GM23248 (cell line): Measurements from ENCODE around the gene UGT2B7. TPM values are rescaled to one million over a fixed set of nuclear protein-coding genes. Genes with fewer than 3 reads are reported as not detected.
"Not testable (repeated sequence)": the region's sequence is repeated elsewhere in the genome, so short reads cannot be mapped to it uniquely, and the experiment has no call there.

Source experiments
- DNase-seq: peaks from one replicate; pipeline ENCODE4 v3.0.0-alpha.2; 2015
- H2AFZ ChIP-seq: fragments of 200-600 bp; sonication (generic); 2 replicates; pipeline ENCODE4 v1.6.1; 2016; ENCODE audit warnings: antibody characterized with exemption
- H3F3A ChIP-seq: fragments of 200-600 bp; sonication (generic); 2 replicates; pipeline ENCODE4 v1.6.1; 2016; ENCODE audit warnings: mild to moderate bottlenecking, antibody characterized with exemption, mixed run types; ENCODE audit not compliant: insufficient read depth
- H3K27ac ChIP-seq: fragments of 200-600 bp; sonication (generic); 2 replicates; pipeline ENCODE4 v1.5.1; 2016; ENCODE audit warnings: mild to moderate bottlenecking
- H3K27me3 ChIP-seq: fragments of 200-600 bp; sonication (generic); replicated peaks from 2 replicates; pipeline ENCODE4 v1.6.1; 2016; ENCODE audit warnings: mild to moderate bottlenecking; ENCODE audit not compliant: insufficient read depth
- H3K36me3 ChIP-seq: fragments of 200-600 bp; sonication (generic); 2 replicates; pipeline ENCODE4 v1.6.1; 2016; ENCODE audit warnings: low read depth, mild to moderate bottlenecking
- H3K4me1 ChIP-seq: fragments of 200-600 bp; sonication (generic); 2 replicates; pipeline ENCODE4 v1.6.1; 2016; ENCODE audit warnings: mild to moderate bottlenecking; ENCODE audit not compliant: insufficient read depth
- H3K4me2 ChIP-seq: fragments of 200-600 bp; sonication (generic); one replicate; pipeline ENCODE4 v1.6.1; 2016; ENCODE audit warnings: mild to moderate bottlenecking; ENCODE audit not compliant: unreplicated experiment
- H3K4me3 ChIP-seq: fragments of 200-600 bp; sonication (generic); 2 replicates; pipeline ENCODE4 v1.5.1; 2016; ENCODE audit warnings: mild to moderate bottlenecking
- H3K79me2 ChIP-seq: fragments of 200-600 bp; sonication (generic); 2 replicates; pipeline ENCODE4 v1.6.1; 2016; ENCODE audit warnings: mild to moderate bottlenecking; ENCODE audit not compliant: insufficient read depth
- H3K9ac ChIP-seq: fragments of 200-600 bp; sonication (generic); 2 replicates; pipeline ENCODE4 v1.6.1; 2016; ENCODE audit warnings: mild to moderate bottlenecking
- H3K9me2 ChIP-seq: fragments of 200-600 bp; sonication (generic); 2 replicates; pipeline ENCODE4 v1.6.1; 2016; ENCODE audit warnings: mixed run types, mild to moderate bottlenecking, moderate library complexity; ENCODE audit not compliant: insufficient read depth
- H3K9me3 ChIP-seq: fragments of 200-600 bp; sonication (generic); one replicate; pipeline ENCODE4 v1.6.1; 2017; ENCODE audit warnings: low read depth
- H4K20me1 ChIP-seq: fragments of 200-600 bp; sonication (generic); 2 replicates; pipeline ENCODE4 v1.6.0; 2016; ENCODE audit not compliant: insufficient read depth
- EZH2 ChIP-seq: fragments of 200-600 bp; sonication (generic); IDR thresholded peaks from 2 replicates; pipeline ENCODE4 v1.6.1; 2018; ENCODE audit warnings: antibody characterized with exemption, mild to moderate bottlenecking; ENCODE audit not compliant: insufficient read depth, poor library complexity, severe bottlenecking
- EZH2phosphoT487 ChIP-seq: fragments of 200-600 bp; sonication (generic); IDR thresholded peaks from 2 replicates; pipeline ENCODE4 v1.6.1; 2018; ENCODE audit warnings: antibody characterized with exemption, moderate library complexity, mild to moderate bottlenecking, low read depth; ENCODE audit not compliant: insufficient read depth
- WGBS, 2 experiments: methylation state at CpG; one replicate each; pipeline ENCODE4 v1.1.6; 2015 to 2017; ENCODE audit warnings: low lambda C conversion rate in 2 of 2, low coverage in 1 of 2; ENCODE audit errors: missing lambda C conversion rate in 2 of 2; 5-methylcytosine and 5-hydroxymethylcytosine counted together
- in situ Hi-C: fragments of 300-500 bp; cut with MboI; formaldehyde crosslinking; loops from 2 replicates; pipeline ENCODE4 v1.15.0; 2020
- polyA plus RNA-seq: library from polyadenylated mRNA; unstranded; fragments of >200 nt; fragmentation: Nextera tagmentation; extraction: Ambion mirVana; gene quantifications from 2 replicates; pipeline ENCODE4 v1.2.1, GENCODE V29; 2016
- total RNA-seq: library from RNA; depleted of rRNA; stranded (reverse); fragments of >200 nt; shearing (Covaris generic); gene quantifications from 2 replicates; pipeline ENCODE4 v1.2.3, GENCODE V29; 2014

The UGT2B7 gene
- total and polyA plus RNA-seq, 2 experiments from 2014 or later = not detected

GRCh38 chr4:69104719-69105275, 8.5 kb downstream of the UGT2B7 start:
- no peaks in the 10 kb centered on the region for H3K9me3 ChIP-seq
- H3K4me3 ChIP-seq = no peak overlapping the region
- H3F3A ChIP-seq = no peaks in the 10 kb centered on the region
- H3K27ac ChIP-seq = no peak overlapping the region
- DNase-seq = no peak
- H4K20me1 ChIP-seq = no peaks in the 10 kb centered on the region
- no peaks in the 10 kb centered on the region for H3K4me1 ChIP-seq
- H3K4me2 ChIP-seq = no peak overlapping the region
- in situ Hi-C loops = no loop called here
- H3K79me2 ChIP-seq = no peaks in the 10 kb centered on the region
- no peaks in the 10 kb centered on the region for H3K36me3 ChIP-seq
- WGBS, 2 experiments = 33 to 45% methylated on average over 2 of the region's 2 CpGs
- no peaks in the 10 kb centered on the region for H3K27me3 ChIP-seq
- TF ChIP-seq EZH2 (no peak), EZH2phosphoT487 (no peak)
- H2AFZ ChIP-seq = no peak overlapping the region
- no peaks in the 10 kb centered on the region for H3K9me2 ChIP-seq
- H3K9ac ChIP-seq = no peak overlapping the region

- H3K36me3 ChIP-seq, H3F3A ChIP-seq, H3K4me3 ChIP-seq, H3K9me2 ChIP-seq, H3K27ac ChIP-seq, H3K9me3 ChIP-seq, H3K4me1 ChIP-seq, H3K4me2 ChIP-seq, H3K27me3 ChIP-seq, DNase-seq, H2AFZ ChIP-seq, H3K9ac ChIP-seq, H4K20me1 ChIP-seq, in situ Hi-C loops, H3K79me2 ChIP-seq: not testable (repeated sequence)
- 72 to 78% methylated on average over 9 to 26 of the region's 30 CpGs for WGBS, 2 experiments
These were observed 19.0 kb downstream of the UGT2B7 start for GRCh38 chr4:69115151-69115850.

GRCh38 chr4:69115851-69116213, 19.6 kb downstream of the UGT2B7 start:
- H3F3A ChIP-seq = no peaks in the 10 kb centered on the region
- no peak overlapping the region for H3K4me2 ChIP-seq
- no peaks in the 10 kb centered on the region for H3K9me2 ChIP-seq
- in situ Hi-C loops = no loop called here
- no peak overlapping the region for H3K4me3 ChIP-seq
- no peaks in the 10 kb centered on the region for H3K79me2 ChIP-seq
- H2AFZ ChIP-seq = no peak overlapping the region
- H3K36me3 ChIP-seq = no peaks in the 10 kb centered on the region
- TF ChIP-seq EZH2 = no peak
- no peak for TF ChIP-seq EZH2phosphoT487
- WGBS, 2 experiments = 21 to 48% methylated on average over 2 of the region's 2 CpGs
- no peak overlapping the region for H3K27ac ChIP-seq
- no peaks in the 10 kb centered on the region for H3K4me1 ChIP-seq
- no peaks in the 10 kb centered on the region for H4K20me1 ChIP-seq
- H3K9me3 ChIP-seq = no peaks in the 10 kb centered on the region
- no peaks in the 10 kb centered on the region for H3K27me3 ChIP-seq
- no peak overlapping the region for H3K9ac ChIP-seq
- DNase-seq = no peak

GRCh38 chr4:69116645-69117321, 20.5 kb downstream of the UGT2B7 start:
- in situ Hi-C loops = no loop called here
- H3F3A ChIP-seq = no peaks in the 10 kb centered on the region
- DNase-seq = no peak
- no peaks in the 10 kb centered on the region for H3K9me2 ChIP-seq
- TF ChIP-seq EZH2phosphoT487 (no peak), EZH2 (no peak)
- no peak overlapping the region for H3K4me2 ChIP-seq
- WGBS, 2 experiments = 25 to 31% methylated on average over 10 of the region's 10 CpGs
- H3K9me3 ChIP-seq = no peaks in the 10 kb centered on the region
- H3K4me3 ChIP-seq = no peak overlapping the region
- H3K79me2 ChIP-seq = no peaks in the 10 kb centered on the region
- H3K27ac ChIP-seq = no peak overlapping the region
- no peak overlapping the region for H3K9ac ChIP-seq
- H3K36me3 ChIP-seq = no peaks in the 10 kb centered on the region
- H4K20me1 ChIP-seq = no peaks in the 10 kb centered on the region
- no peaks in the 10 kb centered on the region for H3K27me3 ChIP-seq
- no peaks in the 10 kb centered on the region for H3K4me1 ChIP-seq
- no peak overlapping the region for H2AFZ ChIP-seq
